ENCODE results near the gene KIFC1.
A peak's percentile ranks its signal among the peaks of the same experiment; 100 is the strongest.

Gene KIFC1

DNA sequence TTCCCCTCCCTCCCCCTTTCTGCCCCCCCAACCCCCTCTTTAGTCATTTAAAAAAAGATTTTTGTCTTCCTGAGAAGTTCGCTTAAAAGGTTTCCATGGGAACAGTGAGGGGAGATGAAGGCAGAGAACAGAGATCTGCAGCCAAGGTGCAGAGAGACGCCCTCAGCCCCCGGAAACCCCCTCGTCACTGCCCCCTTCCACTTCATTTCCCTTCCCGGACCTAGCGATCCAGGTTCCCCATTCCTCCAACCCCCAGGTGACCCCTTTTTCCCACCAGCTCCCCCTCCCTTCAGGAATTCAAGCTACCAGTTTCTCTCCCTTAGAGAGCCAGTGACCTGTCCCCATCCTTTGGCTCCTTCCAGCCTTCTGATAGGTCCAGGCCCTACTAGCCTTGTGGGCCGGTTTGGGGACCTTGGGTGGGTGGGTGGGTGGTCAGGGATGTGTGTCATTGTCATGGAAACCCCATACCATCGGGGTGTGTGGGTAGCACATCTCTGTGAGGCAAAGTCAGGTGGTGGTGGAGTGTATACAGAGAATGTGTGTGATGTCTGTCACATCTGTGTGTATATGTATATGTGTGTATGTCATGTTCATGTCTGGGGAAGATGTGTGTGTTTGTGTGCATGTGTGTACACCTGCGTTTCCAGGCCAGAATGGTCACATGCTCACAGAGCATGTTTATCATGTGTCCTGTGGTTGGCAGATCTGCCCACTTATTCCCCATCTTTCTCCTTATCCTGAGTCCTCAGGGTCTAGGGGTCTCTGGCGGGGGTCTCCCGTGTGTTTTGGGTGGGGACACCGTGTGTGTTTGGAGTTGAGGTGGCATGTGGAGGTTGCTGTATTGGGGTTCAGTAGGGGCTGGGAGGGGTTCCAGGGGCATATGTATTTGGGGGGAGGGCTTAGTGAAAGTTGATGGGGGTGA, 35.2 kb downstream of the KIFC1 start:
- peak in 3 of 14 donors; percentile 16 to 37 (median 24) for DNase-seq

GRCh38 chr6:33427585-33428223, 36.1 kb downstream of the KIFC1 start:
- DNase-seq = peak in 10 of 14 donors; percentile 12 to 54 (median 25)

DNA sequence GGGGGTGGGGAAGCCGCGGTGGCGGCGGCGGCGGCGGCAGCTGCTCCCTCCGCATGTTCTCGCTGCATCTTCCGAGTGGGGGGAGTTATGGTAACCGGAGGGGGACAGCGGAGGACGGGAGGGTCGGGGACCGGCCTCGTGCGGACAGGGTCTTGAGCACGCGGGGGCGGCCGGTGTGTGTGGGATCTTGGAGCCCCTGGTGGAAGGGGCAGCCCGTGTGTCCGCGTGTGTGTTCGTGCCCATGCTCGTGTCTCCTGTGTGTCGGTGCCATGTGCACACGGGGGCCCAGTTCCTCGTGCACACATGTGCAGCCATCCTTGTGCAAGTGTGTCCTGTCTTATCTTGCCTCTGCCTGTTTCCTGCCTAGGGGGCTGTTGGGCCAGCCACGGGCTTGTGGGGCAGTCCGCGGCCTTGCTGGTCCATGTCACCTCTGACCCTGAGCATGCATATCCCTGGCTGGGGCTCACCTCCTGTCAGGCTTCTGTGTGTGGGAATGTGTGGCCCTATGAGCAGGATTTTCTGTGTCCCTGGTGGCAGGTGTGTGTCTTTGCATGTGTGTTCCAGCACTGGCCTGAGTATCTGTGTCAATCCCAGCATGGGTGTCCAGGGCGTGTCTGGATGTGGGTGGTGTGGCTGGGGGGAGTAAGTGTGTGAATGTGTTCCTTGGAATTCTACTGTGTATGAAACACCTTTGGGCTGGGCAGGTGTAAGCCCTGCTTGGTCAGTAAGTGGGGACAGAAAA, 36.8 kb downstream of the KIFC1 start:
- DNase-seq = peak in 1 of 14 donors; percentile 6

- DNase-seq = no peak
Measured at GRCh38 chr6:33428966-33429749, 37.5 kb downstream of the KIFC1 start.

DNA sequence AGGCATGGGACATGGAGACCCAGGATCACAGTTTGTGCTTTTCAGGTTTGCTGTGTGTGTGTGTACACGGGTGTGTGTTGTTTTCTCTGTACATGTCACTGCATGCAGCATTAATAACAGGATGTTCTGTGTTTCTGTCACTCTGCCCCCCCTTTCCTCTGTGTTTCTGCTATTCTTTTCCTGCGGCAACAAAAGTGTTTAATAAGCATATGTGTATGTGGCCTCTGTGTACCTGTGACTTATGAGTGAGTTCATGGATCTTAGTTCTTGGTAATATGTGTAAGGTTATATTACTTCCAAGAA, 38.1 kb downstream of the KIFC1 start:
- DNase-seq = no peak

GRCh38 chr6:33430334-33430733, 38.7 kb downstream of the KIFC1 start:
- DNase-seq = no peak

GRCh38 chr6:33430991-33431879, 39.6 kb downstream of the KIFC1 start:
- DNase-seq = peak in 12 of 14 donors; percentile 36 to 79 (median 58)

DNA sequence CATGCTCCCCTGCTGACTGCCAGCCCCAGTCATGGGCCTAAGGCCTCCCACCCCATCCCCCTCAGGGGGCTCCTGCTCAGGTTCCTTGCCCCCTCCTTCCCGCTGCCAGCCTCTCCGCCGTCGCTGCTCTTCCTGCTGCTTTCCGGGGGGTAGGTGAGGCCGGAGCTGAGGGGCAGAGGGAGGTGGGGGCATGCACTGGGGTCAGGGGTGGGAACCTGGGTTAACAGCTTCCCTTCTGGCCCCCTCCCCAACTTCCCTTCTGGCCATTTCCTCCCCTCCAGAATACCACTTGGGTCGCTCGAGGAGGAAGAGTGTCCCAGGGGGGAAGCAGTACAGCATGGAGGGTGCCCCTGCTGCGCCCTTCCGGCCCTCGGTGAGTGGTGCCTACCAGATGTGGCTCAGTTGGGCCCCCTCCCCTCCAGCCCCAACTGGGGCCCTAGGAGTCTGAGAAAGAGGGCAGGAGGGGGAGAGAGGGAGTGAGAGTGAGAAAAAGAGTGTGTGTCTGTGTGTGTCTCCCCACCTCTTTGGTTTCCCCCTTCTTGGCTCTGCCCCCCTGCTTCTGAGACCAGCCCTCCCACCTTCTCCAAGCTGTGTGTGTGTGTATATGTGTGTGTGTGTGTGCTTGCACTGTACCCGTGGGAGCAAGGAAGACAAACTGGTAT, 40.4 kb downstream of the KIFC1 start:
- DNase-seq = no peak

DNA sequence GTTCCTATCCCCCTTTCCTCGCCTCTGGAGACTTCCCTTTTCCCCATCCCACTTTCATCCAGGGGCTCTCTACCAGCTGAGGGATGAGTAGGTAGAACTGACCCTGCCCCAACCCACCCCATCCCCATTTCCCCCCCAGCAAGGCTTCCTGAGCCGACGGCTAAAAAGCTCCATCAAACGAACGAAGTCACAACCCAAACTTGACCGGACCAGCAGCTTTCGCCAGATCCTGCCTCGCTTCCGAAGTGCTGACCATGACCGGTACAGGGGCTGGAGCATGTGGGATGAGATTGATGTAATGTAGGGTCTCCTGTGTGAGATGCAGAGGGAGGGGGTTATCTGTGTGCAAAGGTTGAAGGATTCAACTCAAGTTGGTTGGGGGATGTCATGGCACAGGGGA, 40.9 kb downstream of the KIFC1 start:
- DNase-seq = no peak

DNA sequence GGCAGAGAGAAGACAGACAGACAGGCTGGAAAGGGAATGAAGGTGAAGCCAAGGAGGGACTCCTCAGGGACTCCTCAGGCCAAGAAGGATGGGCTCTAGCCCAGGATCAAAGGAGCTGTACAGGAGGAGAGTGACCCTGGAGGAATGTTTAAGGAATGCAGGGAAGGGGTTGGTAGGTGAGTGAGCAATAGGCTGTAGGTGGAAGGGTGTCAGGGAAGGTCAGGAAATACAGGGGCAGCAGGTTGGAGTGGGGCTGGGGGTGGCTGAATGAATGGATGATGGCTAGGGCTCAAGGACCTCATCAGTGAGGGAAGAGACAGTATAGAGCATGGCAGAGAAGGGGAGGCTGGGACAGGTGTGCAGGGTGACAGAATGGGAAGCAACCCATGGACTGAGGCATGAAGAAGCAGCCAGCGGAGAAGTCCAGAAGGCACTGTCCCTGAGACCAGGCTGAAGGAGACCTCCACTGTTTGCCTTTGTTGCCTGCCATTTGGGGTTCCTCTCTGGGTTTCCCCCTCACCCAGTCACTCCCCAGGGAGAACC, 41.4 kb downstream of the KIFC1 start:
- DNase-seq = no peak

GRCh38 chr6:33433544-33434191, 42.0 kb downstream of the KIFC1 start:
- no peak for DNase-seq

- DNase-seq = no peak
Measured at GRCh38 chr6:33434961-33435360, 43.3 kb downstream of the KIFC1 start.

- no peak for DNase-seq
Measured at GRCh38 chr6:33437666-33438065, 46.0 kb downstream of the KIFC1 start.

DNA sequence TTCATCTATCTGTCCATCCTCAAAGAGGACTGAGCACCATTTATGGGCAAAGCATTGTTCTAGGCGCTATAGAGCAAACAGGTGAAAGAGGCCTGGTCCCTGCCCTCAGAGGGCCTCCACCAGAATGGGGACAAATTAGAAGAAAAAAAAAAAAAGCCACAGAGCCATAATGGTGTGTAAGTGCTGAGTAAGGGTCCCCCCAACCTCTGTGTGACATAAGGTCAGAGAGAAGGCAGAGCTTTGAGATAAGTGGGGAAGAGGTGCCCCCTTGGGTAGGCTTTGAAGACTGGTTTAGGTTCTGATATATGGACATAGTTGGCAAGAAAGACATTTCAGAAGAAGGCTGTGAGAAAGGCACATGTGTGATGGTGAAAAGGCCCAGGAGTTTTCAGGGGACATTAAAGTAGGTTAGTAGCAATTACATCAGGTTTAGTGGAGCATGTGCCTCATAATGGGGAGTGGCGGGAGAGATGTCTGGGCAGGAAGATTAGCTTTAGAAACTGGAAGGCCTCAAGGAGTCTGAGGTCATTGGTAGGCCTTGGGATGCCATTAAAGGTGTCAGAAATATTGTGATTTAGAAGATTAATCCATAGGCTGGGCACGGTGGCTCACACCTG, 47.5 kb downstream of the KIFC1 start:
- DNase-seq = no peak

- no peak for DNase-seq
Measured at GRCh38 chr6:33439956-33440648, 48.5 kb downstream of the KIFC1 start.

GRCh38 chr6:33440649-33441309, 49.2 kb downstream of the KIFC1 start:
- DNase-seq = no peak

GRCh38 chr6:33441457-33441856, 49.8 kb downstream of the KIFC1 start:
- no peak for DNase-seq

DNA sequence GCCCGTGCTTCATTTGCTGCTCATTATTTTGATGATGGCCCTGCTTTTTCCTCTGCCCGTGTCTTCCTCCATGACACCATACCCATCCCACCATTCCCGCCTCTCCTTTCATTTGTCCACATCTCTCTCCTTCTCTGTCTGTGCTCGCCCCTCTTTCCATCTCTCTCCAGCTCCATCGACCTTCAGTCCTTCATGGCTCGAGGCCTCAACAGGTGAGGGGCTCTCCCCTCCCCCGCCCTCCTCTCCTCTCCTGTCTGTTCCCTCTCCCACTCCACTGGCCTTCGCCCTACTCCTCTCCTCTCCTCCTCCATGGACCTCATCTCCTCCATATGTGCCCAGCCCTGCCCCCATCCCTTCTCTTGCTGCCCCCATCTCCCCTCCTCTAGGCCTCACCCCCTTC, 50.7 kb downstream of the KIFC1 start:
- no peak for DNase-seq

All from C1 segment of cervical spinal cord (tissue), 14 donors.